Keratinocyte (primary cell): Measurements from ENCODE around the gene DCUN1D1.

Source experiments
- CTCF ChIP-seq, 3 experiments: IDR thresholded peaks in 1 of 3; conservative IDR thresholded peaks in 1 of 3; optimal IDR thresholded peaks in 1 of 3; 2 replicates in 2 of 3; 3 replicates in 1 of 3; pipeline versions ENCODE3 to v1.5.1; 2011; ENCODE audit warnings: low read length in 3 of 3, mild to moderate bottlenecking in 3 of 3, moderate library complexity in 2 of 3, control low read depth in 1 of 3, inconsistent platforms in 1 of 3; ENCODE audit not compliant: insufficient read depth in 2 of 3; ENCODE audit errors: extremely low read depth in 1 of 3
- EZH2 ChIP-seq: IDR thresholded peaks from one replicate; pipeline ENCODE4 v1.6.1; 2012; ENCODE audit warnings: inconsistent platforms, mild to moderate bottlenecking, low read length, moderate library complexity

DNA sequence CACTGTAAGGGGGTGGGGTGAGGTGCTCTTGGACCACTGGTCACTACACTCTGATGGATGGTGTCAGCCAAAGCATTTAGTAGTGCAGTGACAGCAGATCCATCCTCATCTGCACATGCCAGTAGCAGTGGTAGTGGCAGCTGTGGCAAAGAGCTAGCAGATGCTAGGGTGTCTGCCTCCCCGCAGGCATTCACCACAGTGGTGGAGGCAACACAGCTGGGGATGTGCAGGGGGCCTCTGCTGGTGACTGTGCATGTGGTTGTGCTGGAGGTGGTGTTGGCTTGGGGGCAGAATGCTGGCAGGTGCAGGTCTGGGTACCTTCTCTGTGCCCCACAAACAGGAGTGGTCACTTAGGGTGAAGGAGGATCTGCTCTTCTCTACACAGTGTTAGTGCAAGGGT, 19.4 kb upstream of the DCUN1D1 start:
- no peak for TF ChIP-seq CTCF (optimal IDR thresholded peaks at IDR 0.05 in 1 of 3, IDR thresholded peaks at IDR 0.05 in 1 of 3, conservative IDR thresholded peaks at IDR 0.05 in 1 of 3; ENCODE audit: extremely low read depth in 1 of 3, insufficient read depth in 2 of 3, low read length in 3 of 3)
- TF ChIP-seq EZH2, result no peak
